HepG2 (cell line): ENCODE data around the gene FITM2. TPM values are rescaled to one million over a fixed set of nuclear protein-coding genes. Genes with fewer than 3 reads are reported as not detected.

Experiments
- AGO1 ChIP-seq: fragments of 200-400 bp; formaldehyde crosslinking; IDR thresholded peaks from 2 replicates; pipeline ENCODE4 v1.6.1; 2017; ENCODE audit warnings: mild to moderate bottlenecking, low read depth, low read length, moderate library complexity; ENCODE audit not compliant: poor library complexity, severe bottlenecking
- ATF2 ChIP-seq: sonication (generic); formaldehyde crosslinking; IDR thresholded peaks from 2 replicates; pipeline ENCODE4 v1.4.0; 2020; ENCODE audit warnings: missing genetic modification reagents
- BRD4 ChIP-seq: sonication (generic); formaldehyde crosslinking; IDR thresholded peaks from 2 replicates; pipeline ENCODE4 v1.4.0; 2020; ENCODE audit warnings: missing genetic modification reagents
- HMGXB4 ChIP-seq, 2 experiments: sonication (generic) in 1 of 2; formaldehyde crosslinking in 1 of 2; IDR thresholded peaks; 2 replicates each; pipeline versions ENCODE4 v1.4.0 to v1.6.1; 2018 to 2020; ENCODE audit warnings: missing genetic modification reagents in 2 of 2, borderline replicate concordance in 1 of 2, low read depth in 1 of 2, mild to moderate bottlenecking in 1 of 2, missing biosample characterization in 1 of 2
- MED1 ChIP-seq: sonication (generic); formaldehyde crosslinking; IDR thresholded peaks from 2 replicates; pipeline ENCODE4 v1.4.0; 2020; ENCODE audit warnings: missing genetic modification reagents
- NCOA5 ChIP-seq: sonication (generic); formaldehyde crosslinking; IDR thresholded peaks from 2 replicates; pipeline ENCODE4 v1.4.0; 2020; ENCODE audit warnings: missing genetic modification reagents
- NFIB ChIP-seq: sonication (generic); formaldehyde crosslinking; IDR thresholded peaks from 2 replicates; pipeline ENCODE4 v1.9.0; 2021; ENCODE audit warnings: missing genetic modification reagents, mild to moderate bottlenecking, borderline replicate concordance
- NR1H2 ChIP-seq: sonication (generic); formaldehyde crosslinking; IDR thresholded peaks from 2 replicates; pipeline ENCODE4 v1.8.1; 2022; ENCODE audit warnings: low read depth, missing genetic modification reagents, borderline replicate concordance
- SMC3 ChIP-seq: IDR thresholded peaks from 2 replicates; pipeline ENCODE4 v1.6.1; 2011; ENCODE audit warnings: low read length, improper control_type of control experiment
- TMF1 ChIP-seq: sonication (generic); formaldehyde crosslinking; IDR thresholded peaks from 2 replicates; pipeline ENCODE4 v1.8.1; 2022; ENCODE audit warnings: low read depth, missing genetic modification reagents
- ZBTB7A ChIP-seq: sonication (generic); formaldehyde crosslinking; IDR thresholded peaks from 2 replicates; pipeline ENCODE4 v1.8.0; 2022; ENCODE audit warnings: mild to moderate bottlenecking, missing genetic modification reagents
- ZFP1 ChIP-seq: IDR thresholded peaks from 2 replicates; pipeline ENCODE4 v1.6.1; 2016
- ZFP36L2 ChIP-seq: sonication (generic); formaldehyde crosslinking; IDR thresholded peaks from 2 replicates; pipeline ENCODE4 v1.4.0; 2020; ENCODE audit warnings: missing genetic modification reagents
- ZNF160 ChIP-seq: sonication (generic); formaldehyde crosslinking; IDR thresholded peaks from 2 replicates; pipeline ENCODE4 v1.8.0; 2022; ENCODE audit warnings: mild to moderate bottlenecking, inconsistent platforms, missing genetic modification reagents
- ZNF740 ChIP-seq: sonication (generic); formaldehyde crosslinking; IDR thresholded peaks from 2 replicates; pipeline ENCODE4 v1.4.0; 2020; ENCODE audit warnings: missing genetic modification reagents
- ZNF784 ChIP-seq: sonication (generic); formaldehyde crosslinking; IDR thresholded peaks from 2 replicates; pipeline ENCODE4 v1.5.1; 2020; ENCODE audit warnings: missing genetic modification reagents, mild to moderate bottlenecking, borderline replicate concordance
- ZNF883 ChIP-seq: sonication (generic); formaldehyde crosslinking; IDR thresholded peaks from 2 replicates; pipeline ENCODE4 v1.5.1; 2020; ENCODE audit warnings: mild to moderate bottlenecking, missing genetic modification reagents; ENCODE audit errors: not compliant biosample characterization
- polyA plus RNA-seq, 8 experiments: library from polyadenylated mRNA; depleted of rRNA in 3 of 8; stranded (reverse) in 7 of 8; unstranded in 1 of 8; fragments of >200 nt; fragmentation: Illumina TruSeq in 4 of 8; extraction: Trizol in 4 of 8; gene quantifications; 2 replicates each; pipeline versions ENCODE4 v1.2.1 to v1.2.3, GENCODE V29; 2011 to 2016; ENCODE audit warnings: low read depth in 4 of 8, missing spikeins in 1 of 8, mixed read lengths in 1 of 8; ENCODE audit not compliant: insufficient read depth in 1 of 8
- total RNA-seq, 5 experiments: library from RNA; depleted of rRNA; stranded (reverse); fragments of >200 nt; fragmentation: Illumina TruSeq; extraction: Trizol; gene quantifications; 2 replicates each; pipeline ENCODE4 v1.2.3, GENCODE V29; 2016; ENCODE audit warnings: low read depth in 1 of 5
- TF ChIP-seq, protein P1 (sequence below): sonication (generic); formaldehyde crosslinking; IDR thresholded peaks from 2 replicates; pipeline ENCODE4 v1.4.0; 2020; ENCODE audit warnings: missing genetic modification reagents; ENCODE audit errors: not compliant biosample characterization
- TF ChIP-seq, protein P2 (sequence below): sonication (generic); formaldehyde crosslinking; IDR thresholded peaks from 2 replicates; pipeline ENCODE4 v1.4.0; 2020; ENCODE audit warnings: mild to moderate bottlenecking, low read depth, missing genetic modification reagents
- TF ChIP-seq, protein P3 (sequence below): sonication (generic); formaldehyde crosslinking; IDR thresholded peaks from 2 replicates; pipeline ENCODE4 v1.8.0; 2022; ENCODE audit warnings: missing genetic modification reagents, low read depth, mild to moderate bottlenecking, borderline replicate concordance

Gene FITM2
- total and polyA plus RNA-seq, 2 of the 13 experiments (the other 11 are each of a cell fraction or from before 2014, with no cell fraction given): 9.6 to 24.5 TPM

- TF ChIP-seq ZNF784 (CRISPR knock-in tag) (peak; percentile 98; the same call in 1 of the 2 replicates), NR1H2 (CRISPR knock-in tag) (no peak), SMC3 (peak; percentile 91), BRD4 (CRISPR knock-in tag) (peak; percentile 90), ZNF740 (CRISPR knock-in tag) (peak; percentile 77), ZNF160 (CRISPR knock-in tag) (peak; percentile 94), HMGXB4 (CRISPR knock-in tag; IDR thresholded peaks at IDR 0.05; ENCODE audit: borderline replicate concordance in 1 of 2, low read depth in 1 of 2) (peak; percentile 99), ZNF883 (CRISPR knock-in tag) (no peak), AGO1 (peak; percentile 83), ATF2 (CRISPR knock-in tag) (peak; percentile 92), TMF1 (peak; percentile 81; the same call in 1 of the 2 replicates), NCOA5 (CRISPR knock-in tag) (no peak), MED1 (CRISPR knock-in tag) (peak; percentile 87), NFIB (CRISPR knock-in tag) (no peak), ZFP1 (CRISPR knock-in tag) (no peak), ZBTB7A (CRISPR knock-in tag) (peak; percentile 77; the same call in 1 of the 2 replicates), ZFP36L2 (no peak; the same call in 1 of the 2 replicates)
- TF ChIP-seq, protein P1, sequence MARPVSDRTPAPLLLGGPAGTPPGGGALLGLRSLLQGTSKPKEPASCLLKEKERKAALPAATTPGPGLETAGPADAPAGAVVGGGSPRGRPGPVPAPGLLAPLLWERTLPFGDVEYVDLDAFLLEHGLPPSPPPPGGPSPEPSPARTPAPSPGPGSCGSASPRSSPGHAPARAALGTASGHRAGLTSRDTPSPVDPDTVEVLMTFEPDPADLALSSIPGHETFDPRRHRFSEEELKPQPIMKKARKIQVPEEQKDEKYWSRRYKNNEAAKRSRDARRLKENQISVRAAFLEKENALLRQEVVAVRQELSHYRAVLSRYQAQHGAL (CRISPR knock-in tag): no peak
- TF ChIP-seq, protein P2, sequence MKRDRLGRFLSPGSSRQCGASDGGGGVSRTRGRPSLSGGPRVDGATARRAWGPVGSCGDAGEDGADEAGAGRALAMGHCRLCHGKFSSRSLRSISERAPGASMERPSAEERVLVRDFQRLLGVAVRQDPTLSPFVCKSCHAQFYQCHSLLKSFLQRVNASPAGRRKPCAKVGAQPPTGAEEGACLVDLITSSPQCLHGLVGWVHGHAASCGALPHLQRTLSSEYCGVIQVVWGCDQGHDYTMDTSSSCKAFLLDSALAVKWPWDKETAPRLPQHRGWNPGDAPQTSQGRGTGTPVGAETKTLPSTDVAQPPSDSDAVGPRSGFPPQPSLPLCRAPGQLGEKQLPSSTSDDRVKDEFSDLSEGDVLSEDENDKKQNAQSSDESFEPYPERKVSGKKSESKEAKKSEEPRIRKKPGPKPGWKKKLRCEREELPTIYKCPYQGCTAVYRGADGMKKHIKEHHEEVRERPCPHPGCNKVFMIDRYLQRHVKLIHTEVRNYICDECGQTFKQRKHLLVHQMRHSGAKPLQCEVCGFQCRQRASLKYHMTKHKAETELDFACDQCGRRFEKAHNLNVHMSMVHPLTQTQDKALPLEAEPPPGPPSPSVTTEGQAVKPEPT (CRISPR knock-in tag): peak; percentile 95
- TF ChIP-seq, protein P3, sequence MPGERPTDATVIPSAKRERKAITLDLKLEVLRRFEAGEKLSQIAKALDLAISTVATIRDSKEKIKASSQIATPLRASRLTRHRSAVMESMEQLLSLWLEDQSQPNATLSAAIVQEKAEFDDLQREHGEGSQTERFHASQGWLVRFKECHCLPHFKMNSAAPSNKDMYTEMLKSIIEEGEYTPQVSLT (CRISPR knock-in tag): no peak; the same call in 1 of the 2 replicates
Measured at GRCh38 chr20:44310664-44311639, at the start of gene FITM2 (continued).
